Muscle of back (tissue), 11 donors: ENCODE measurements around the gene AAGAB. TPM values are rescaled to one million over a fixed set of nuclear protein-coding genes. Genes with fewer than 3 reads are reported as not detected.
"Not testable (repeated sequence)": the region's sequence is repeated elsewhere in the genome, so short reads cannot be mapped to it uniquely, and the experiment has no call there.

Experiments
- DNase-seq, 3 donors: peaks; one replicate each; pipeline versions ENCODE4 v3.0.0 to v3.0.0-alpha.2; 2013
- polyA plus RNA-seq, 10 donors: library from polyadenylated mRNA; unstranded; fragments of 120-200 nt; gene quantifications; one replicate each; pipeline ENCODE4 v1.2.1, GENCODE V29; 2013; ENCODE audit not compliant: insufficient read length in 10 of 10

AAGAB gene
- polyA plus RNA-seq, 10 donors: 16.9 to 28.0 (median 22.1) TPM

GRCh38 chr15:67174446-67174845 lies 80.0 kb downstream of the AAGAB start:
- no peak for DNase-seq

DNA sequence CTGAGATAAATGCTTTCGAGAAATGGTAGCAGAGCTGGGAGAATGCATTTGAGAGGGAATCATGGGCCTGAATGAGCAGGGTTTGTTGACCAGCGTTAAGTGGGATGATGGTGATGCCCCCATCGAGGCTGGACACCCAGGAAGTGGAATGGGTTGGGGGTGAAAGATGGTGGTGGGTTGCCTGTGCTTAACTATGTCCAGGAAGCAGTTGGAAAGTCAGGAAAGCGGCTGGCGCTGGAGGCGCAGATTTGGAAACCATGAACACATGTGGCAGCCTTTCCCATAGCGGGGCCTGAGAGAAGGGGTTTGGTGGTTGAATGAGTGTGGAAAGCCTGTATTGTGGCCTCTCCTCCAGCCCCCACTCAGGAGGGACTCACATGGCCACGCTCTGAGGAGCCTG lies 80.7 kb downstream of the AAGAB start:
- DNase-seq: no peak

DNA sequence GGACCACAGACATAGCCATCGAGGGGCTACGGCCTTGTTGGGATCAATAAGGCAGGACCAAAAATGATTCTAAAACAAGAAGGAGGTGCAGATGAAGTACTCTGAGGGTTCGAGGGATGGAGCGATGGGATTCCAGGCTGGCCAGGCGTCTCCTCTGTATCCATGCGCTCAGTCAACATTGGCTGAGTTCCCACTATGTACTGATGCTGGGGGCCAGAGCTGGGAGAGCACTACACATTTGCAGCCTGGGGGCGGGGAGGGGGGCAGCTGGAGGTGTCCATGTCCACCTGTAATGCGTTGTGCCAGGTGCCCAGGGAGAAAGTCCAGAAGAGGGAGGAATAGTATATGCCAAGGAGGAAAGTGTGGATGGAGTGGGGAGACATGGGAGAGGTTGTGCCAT lies 81.5 kb downstream of the AAGAB start:
- no peak for DNase-seq

DNA sequence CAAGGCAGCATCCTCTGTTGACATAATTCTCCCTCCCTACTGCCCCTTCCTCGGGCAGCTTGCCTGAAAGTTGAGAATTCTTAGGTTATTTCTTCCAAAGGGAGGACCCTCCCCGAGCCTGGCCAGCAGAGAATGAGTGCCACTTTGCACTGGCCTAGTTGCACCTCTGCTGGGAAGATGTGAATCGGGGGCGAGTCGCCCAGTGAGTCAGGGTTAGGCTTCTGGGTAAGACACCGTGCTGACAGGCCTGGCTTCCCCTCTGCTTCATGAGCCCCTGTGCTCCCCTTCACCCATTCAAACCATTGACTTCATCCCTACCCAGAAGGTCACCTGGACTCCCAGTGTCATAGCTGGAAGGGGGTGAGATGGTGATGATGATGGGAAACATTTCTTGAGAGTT lies 82.3 kb downstream of the AAGAB start:
- DNase-seq: no peak

- no peak for DNase-seq
Measured at GRCh38 chr15:67171471-67171870, 83.0 kb downstream of the AAGAB start.

GRCh38 chr15:67170143-67170925 lies 84.1 kb downstream of the AAGAB start:
- no peak for DNase-seq

GRCh38 chr15:67168694-67169093 lies 85.8 kb downstream of the AAGAB start:
- DNase-seq: no peak

- DNase-seq: no peak
Measured at GRCh38 chr15:67167091-67167490, 87.4 kb downstream of the AAGAB start.

DNA sequence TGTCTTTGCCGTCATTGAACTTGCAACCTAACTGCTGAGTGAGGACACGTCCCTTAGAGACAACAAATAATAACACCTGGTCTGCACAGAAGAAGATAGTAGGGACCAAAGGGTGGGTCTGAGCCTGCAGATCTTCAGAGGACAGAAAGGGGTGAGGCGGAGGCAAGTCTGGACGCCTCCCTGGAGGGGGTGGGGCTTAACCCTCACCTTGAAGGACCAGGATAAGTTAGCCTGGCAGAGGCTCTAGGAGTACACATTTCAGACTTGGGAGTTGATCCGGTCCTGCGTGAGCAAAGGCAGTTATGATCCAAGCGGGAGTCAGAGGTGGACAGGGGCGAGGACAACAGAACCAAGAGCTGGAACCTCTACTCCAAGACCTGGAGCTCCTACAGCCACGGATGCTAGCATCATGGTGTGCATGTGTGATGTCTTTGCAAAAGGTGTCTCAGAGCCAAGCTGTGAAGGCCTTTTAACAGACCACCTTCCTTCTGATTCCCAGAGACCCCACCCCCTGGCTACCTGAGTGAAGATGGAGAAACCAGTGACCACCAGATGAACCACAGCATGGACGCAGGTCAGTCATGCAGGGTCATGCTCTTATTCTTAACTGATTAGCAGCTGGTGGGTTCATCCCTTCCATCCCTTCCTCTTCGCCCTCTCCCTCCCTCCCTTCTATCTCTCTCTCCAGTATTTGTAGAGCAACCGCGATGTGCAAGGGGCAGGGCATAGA lies 88.0 kb downstream of the AAGAB start:
- no peak for DNase-seq

DNA sequence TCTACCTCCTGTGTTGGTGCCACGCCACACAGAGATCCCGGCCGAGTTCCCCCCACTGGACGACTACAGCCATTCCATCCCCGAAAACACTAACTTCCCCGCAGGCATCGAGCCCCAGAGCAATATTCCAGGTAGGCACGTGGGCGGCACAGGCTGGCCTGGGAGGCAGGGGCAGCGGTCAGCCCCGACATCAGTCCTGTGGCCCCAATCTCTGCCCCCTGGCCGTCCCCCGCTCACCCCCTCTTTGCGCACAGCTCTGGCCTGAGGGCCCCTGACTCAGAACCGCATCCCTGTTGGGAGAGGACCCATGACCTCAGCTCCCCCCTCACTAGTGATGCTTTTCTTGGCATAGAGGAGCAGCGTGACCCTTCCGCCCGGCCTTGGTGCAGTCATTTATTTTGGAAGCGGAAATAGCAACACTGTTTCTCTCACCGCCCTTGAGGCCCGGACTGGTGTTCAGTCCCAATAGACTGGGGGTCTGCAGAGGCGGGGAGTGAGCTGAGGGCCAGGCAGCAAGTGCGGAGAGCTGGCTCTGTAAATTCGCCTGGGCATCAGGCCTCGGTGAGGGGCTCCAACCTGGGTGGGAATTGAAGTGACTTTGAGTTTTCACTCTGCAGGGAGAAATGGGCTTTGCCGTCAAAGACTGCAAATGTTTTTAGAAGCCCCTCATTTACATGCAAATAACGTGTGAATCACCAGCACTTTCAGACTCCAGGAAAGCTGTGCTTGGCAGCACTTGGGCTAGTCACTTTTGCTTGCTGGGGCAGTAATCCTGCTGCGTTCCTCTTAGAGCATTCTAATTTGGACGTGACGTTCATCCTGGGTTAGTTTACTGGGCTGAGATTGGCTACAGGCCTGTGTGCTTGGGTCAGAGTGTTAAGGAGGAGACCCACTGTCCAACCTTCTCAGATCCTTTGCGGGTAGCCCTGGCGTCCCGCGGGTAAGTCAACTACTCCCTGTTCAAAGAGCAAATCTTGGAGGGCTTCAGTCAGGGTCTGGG lies 88.9 kb downstream of the AAGAB start:
- DNase-seq: peak in 1 of 3 donors; percentile 29

DNA sequence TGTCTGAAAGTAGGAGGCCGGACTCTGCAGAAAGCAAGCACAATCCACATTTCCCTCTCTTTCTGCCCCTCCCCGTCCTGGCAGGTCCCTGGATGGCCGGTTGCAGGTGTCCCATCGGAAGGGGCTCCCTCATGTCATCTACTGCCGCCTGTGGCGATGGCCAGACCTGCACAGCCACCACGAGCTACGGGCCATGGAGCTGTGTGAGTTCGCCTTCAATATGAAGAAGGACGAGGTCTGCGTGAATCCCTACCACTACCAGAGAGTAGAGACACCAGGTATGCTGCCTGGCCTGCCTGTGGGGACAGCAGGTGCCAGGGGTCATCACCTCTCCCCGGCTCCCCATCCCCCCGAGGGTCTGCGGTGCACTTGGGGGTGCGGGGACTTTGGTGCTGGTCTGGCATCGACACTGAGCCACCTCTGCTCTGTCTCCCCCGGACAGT lies 89.6 kb downstream of the AAGAB start:
- DNase-seq: peak in 1 of 3 donors; percentile 22

DNA sequence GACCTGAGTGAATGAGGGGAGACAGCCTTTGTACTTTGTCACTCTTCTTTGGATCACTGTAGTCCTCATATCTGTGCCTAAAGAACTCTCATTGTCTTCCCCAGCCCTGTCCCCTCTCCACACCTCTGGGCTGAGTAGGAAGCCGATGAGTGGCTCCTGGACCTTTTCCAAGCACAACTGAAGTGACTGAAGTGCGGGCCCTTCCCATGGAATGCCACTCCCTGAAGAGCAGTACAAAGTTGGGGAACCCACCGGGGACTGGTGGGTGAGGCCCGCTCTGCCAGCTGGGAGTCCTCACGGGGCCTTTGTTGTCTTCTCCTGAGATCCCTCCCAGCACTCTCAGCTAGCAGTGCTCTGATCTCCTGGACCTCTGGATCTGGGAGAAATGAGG lies 90.1 kb downstream of the AAGAB start:
- DNase-seq: peak in 1 of 3 donors; percentile 29

- no peak for DNase-seq
Measured at GRCh38 chr15:67163180-67163579, 91.3 kb downstream of the AAGAB start.

DNA sequence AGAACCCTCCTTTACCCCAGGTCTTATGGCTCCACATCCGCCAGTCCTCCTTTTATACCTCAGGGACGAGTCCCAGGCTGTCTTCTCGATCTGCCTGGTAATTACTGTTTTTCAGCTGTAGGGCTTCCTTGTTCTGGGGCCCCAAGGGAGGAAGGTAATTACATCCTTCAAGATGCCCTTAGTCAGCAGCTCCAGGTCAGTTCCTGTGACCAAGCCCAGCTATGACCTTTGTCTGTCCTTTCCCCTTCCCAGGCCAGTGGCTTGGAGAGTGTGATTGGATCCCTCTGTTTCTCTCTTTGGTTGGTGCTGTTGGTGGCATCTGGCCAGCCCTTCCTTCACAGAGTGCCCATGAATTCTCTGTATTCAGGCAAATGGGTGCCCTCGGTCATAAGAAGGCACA lies 92.6 kb downstream of the AAGAB start:
- no peak for DNase-seq

DNA sequence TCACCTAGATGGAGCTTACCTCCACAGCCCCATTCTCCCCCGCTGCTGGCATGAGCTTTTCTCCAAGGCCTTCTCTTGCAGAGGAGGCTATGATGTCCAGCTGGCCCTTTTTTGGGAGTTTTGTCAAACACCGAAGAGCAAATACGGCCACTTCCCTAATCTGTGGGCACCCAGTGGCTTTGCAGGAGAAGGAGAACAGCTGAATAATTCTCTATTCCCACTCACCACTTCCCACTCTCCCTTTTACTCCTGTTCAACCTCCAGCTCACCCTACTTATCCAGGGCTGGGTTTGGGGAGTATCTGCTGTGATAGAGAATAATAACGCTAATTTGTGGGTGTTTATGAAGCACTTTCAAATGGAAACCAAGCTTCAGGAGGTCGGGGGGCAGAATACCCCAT lies 93.0 kb downstream of the AAGAB start:
- no peak for DNase-seq

- DNase-seq: peak in 1 of 3 donors; percentile 16
Measured at GRCh38 chr15:67158367-67158766, 96.1 kb downstream of the AAGAB start.

DNA sequence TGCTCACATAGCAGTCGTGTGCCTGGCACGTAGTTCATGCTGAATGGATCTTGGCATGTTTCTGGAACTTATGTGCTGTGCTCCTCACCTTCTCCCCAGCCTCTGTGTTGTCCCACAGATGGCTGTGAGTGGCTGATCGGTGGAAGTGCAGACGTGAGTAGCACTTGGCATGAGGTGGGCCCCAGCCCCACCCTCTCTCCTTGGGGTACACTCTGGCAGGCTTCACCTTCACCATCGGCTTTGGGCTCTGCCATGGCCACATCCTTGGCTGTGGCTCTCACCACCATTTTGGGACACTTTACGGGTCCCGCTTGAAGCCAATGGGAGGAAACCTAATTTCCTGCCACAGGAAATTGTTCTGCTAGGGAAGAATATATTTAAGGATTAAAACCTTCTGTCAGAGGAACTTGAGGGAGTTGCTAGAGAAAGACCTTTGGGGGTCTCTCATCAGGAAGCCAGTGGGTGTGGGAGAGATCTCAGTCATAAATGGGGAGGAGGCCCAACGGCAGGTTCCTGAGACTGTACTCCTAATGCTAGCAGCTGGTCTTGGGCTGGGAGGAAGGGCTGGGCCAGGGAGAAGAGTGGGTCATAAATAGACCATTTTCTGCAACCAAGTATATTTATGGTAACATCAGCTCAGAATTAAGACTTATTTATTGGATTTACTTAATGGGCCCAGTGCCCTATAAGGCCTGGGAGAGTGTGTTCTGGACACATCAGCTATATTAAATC lies 96.8 kb downstream of the AAGAB start:
- peak in 1 of 3 donors; percentile 63 for DNase-seq

- DNase-seq: no peak
Measured at GRCh38 chr15:67156834-67157233, 97.6 kb downstream of the AAGAB start.

- DNase-seq: no peak
Measured at GRCh38 chr15:67156426-67156825, 98.0 kb downstream of the AAGAB start.

DNA sequence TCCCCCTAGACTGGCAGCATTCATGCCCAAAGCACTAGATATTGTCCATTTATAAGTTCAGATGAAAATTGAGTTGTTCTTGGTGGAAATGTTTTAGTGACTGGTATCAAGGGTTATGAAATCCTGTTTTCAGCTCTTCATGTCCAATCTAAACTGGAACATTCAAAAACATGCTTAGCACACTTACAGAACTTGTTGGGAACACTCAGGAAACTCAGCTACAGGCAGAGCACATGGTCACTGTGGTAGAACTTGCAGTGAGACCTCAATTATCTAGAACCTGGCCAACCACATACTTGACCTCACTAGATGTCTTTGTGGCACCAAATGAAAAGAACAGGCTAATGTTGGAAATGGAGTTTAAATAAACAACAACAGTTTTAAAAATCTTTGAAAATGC lies 100.2 kb downstream of the AAGAB start:
- no peak for DNase-seq

- DNase-seq: not testable (repeated sequence)
Measured at GRCh38 chr15:67153044-67153443, 101.4 kb downstream of the AAGAB start.
